Stimulated activated CD4-positive, alpha-beta T cell treated with anti-CD3 and anti-CD28 coated beads, Interleukin-15, amount 100 ng/mL, for 1 hour (primary cell): ENCODE results near the gene RNU1-3.
"Not testable (repeated sequence)": the region's sequence is repeated elsewhere in the genome, so short reads cannot be mapped to it uniquely, and the experiment has no call there.

Experiments used
- DNase-seq, 2 donors: peaks; one replicate each; pipeline ENCODE4 v3.0.0-alpha.2; 2020; ENCODE audit warnings: low read depth in 1 of 2, low spot score in 1 of 2

The RNU1-3 gene

DNA sequence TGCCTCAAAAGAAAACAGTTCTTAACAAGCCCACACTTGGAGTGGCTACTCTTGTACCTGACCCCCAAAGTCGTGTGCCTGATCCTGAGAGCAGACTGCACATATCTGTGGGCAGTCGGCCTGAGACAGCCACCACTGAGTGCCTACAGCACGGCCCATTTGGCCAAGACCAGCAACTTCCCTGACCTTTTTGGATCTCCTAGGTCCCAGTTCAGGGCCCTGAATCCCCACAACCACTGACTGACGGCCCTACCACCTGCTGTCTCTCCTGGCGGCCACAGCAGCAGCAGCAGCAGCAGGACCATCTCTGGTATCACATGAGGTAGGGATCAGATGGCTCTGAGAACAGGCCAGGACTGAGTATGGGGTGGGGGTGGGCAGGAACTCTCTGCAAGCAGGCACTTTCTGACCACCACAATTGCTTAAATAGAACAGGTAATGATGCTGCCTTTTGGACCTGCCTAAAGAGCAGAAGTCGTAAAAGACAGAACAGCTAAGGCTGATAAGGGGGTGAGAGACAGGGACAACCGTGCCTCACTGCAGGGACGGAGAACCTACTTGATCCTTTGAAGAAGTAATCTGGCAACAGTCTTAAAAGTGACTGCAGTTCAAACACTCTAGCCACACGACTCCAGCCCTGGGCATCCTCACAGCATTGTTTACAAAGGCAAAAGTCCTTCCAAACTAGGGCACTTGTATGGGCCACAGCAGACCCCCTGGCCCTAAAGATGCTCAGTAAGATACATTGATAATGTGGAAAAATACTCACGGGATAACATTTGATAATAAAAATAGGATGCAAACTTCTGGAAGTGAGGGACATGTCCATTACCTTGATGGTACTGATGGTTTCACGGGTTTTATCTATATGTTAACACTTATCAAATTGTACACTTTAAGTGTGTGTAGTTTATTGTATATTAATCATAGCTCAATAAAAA is 27.4 kb downstream of the RNU1-3 start:
- DNase-seq = not testable (repeated sequence)

- DNase-seq = not testable (repeated sequence)
Observed at GRCh38 chr1:16637941-16638778, 28.6 kb downstream of the RNU1-3 start.

DNA sequence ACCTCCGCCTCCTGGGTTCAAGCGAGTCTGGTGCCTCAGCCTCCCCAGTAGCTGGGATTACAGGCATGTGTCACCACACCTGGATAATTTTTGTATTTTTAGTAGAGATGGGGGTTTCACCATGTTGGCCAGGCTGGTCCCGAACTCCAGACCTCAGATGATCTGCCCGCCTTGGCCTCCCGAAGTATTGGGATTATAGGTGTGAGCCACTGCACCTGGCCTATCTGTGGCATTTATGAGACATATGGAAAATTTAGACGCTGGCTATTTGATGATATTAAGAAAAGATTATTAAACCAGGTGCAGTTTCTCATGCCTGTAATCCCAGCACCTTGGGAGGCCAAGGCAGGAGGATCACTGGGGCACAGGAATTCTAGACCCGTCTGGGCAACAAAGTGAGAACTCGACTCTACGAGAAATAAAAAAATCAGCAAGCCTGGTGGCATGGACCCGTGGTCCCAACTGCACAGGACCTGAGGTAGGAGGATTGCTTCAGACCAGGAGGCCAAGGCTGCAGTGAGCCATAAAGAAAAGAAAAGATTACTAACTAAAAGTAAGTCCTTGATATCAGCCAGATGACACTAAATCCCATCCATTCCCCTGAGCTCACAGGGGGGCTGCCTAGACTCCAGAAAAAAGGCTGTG is 30.1 kb downstream of the RNU1-3 start:
- DNase-seq = not testable (repeated sequence)

DNA sequence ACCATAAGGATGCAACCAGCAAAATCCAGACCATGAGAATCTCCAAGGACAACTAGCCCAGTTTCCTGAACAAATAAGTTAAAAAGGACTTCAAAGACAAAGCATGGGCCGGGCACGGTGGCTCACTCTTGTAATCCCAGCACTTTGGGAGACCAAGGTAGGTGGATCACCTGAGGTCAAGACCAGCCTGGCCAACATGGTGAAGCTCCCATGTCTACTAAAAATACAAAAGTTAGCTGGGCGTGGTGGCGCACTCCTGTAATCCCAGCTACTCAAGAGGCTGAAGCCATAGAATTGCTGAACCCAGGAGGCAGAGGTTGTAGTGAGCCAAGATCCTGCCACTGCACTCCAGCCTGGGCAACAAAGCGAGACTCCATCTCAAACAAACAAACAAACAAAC is 30.8 kb downstream of the RNU1-3 start:
- DNase-seq = not testable (repeated sequence)

DNA sequence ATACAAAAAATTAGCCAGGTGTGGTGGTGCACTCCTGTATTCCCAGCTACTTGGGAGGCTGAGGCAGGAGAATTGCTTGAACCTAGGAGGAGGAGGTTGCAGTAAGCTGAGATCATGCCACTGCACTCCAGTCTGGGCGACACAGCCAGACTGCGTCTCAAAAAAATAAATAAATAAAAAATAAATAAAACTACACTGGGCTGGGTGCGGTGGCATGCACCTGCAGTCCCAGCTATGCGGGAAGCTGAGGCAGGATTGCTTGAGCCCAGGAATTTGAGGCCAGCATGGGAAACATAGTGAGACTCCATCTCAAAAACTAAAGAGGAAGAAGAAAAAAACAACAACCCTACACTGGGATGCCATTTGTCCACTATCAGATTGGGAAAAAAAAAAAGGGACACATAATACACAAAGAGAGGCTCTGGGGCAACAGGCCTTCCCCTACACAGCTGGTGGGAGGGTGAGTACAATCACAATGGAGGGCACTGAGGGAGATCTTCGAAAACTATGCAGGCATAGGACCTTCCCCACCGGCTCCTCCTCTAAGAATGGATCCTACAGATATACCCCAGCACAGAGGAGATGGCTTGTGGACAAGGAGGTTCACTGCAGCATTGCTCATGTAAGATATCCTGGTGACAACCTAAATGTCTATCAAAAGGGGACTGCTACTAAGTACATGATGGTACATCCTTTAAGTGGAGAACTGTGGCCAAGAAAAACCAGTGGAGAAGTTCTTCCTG is 33.0 kb downstream of the RNU1-3 start:
- DNase-seq = not testable (repeated sequence)

DNA sequence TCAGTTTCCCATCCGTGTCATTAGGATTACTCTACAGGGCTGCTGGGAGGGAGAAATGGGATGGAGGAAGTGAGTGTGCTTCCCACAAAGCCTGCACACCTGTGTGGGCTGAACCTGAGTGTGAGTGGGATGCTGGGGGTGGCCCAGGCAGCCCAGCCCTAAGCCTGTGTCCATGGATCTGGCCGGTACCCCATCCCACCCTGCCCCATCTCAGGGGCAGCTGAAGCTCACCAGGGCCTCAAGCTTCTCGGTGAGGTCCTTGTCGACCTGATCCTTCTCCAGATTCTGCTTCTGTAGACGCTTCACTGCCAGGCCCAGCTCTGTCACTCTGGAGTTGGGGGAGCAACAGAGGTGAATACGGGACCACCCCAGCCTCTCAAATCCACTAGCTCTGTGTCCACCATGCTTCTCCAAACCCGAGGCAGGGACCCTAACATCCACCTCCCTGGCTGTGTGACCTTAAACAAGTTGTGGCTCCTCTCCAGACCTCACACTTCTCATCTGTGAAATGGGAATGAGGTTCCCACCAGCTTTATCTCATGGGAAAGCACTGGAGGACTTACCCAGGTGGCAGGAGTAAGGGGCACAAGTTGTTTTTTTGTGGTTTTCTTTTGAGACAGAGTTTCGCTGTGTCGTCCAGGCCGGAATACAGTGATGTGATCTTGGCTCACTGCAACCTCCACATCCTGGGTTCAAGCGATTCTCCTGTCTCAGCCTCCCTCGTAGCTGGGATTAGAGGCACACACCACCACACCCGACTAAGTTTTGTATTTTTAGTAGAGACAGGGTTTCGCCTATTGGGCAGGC is 34.5 kb downstream of the RNU1-3 start:
- DNase-seq = not testable (repeated sequence)

DNA sequence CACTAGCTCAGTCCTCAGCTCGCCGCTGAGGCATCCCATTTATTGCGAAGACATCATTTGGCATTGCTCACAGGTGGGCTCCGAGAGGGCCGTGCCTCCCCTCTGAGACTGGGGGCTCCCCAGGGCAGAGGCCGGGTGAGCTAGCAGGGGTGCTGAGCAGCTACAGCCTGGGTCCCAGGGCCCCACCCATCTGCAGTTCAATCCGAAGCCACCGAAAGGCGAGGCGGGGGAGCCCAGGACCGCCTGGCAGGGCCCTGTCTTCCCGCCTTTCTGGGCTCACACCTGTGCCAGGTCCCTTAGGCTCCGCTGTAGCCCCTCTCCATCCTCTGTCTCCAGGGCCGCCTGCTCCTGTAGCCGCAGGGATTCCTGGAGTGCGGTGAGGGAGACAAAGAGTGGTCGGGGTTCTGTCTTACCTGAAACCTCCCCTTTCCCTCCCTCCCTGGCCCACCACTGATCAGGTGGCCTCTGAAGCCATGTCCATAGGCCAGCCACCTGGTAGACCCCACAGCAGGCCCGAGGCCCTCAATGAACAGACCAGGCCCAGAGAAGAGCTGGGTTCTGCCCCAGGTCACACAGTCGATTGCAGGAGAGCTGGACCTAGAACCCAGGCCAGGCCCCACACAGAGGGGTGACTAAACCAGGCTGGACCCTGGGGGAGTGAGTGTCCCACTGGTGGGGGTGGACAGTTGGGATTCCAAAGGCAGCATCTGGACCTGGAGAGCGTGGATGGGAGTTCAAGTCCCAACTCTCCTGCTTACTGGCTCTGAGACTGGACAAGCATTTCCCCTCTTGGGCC is 35.3 kb downstream of the RNU1-3 start:
- DNase-seq = no peak

- DNase-seq = no peak
Observed at GRCh38 chr1:16630661-16631247, 36.0 kb downstream of the RNU1-3 start.

DNA sequence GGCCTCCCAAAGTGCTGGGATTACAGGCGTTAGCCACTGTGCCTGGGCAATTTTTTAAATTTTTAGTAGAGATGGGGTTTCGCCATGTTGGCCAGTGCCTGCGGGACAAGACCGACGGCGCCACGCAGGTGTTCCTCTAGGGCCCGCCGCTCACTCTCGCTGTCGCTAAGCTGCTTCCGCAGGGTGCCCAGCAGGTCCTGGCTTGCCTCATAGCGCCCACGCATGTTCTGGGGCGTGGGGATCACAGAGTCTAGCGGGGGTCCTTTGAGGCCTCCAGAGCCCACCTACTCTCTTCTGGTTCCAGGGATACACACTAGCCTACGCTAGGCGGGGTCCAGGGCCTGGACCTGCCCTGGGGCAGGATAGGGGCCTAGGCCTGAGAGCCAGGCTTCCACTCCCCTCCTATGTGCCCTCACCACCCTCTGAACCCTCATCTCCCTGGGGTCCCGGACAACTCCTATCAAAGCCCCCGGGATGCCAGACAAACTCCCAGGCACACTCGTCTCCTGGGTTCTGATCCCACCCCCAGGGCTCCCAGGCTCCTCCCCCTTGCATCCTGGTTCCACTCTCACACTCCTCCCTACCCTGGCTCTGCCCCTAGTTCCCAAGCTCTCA is 36.7 kb downstream of the RNU1-3 start:
- DNase-seq = not testable (repeated sequence)

- no peak for DNase-seq
Observed at GRCh38 chr1:16628361-16629111, 38.2 kb downstream of the RNU1-3 start.

- DNase-seq = not testable (repeated sequence)
Observed at GRCh38 chr1:16626409-16626983, 40.3 kb downstream of the RNU1-3 start.

DNA sequence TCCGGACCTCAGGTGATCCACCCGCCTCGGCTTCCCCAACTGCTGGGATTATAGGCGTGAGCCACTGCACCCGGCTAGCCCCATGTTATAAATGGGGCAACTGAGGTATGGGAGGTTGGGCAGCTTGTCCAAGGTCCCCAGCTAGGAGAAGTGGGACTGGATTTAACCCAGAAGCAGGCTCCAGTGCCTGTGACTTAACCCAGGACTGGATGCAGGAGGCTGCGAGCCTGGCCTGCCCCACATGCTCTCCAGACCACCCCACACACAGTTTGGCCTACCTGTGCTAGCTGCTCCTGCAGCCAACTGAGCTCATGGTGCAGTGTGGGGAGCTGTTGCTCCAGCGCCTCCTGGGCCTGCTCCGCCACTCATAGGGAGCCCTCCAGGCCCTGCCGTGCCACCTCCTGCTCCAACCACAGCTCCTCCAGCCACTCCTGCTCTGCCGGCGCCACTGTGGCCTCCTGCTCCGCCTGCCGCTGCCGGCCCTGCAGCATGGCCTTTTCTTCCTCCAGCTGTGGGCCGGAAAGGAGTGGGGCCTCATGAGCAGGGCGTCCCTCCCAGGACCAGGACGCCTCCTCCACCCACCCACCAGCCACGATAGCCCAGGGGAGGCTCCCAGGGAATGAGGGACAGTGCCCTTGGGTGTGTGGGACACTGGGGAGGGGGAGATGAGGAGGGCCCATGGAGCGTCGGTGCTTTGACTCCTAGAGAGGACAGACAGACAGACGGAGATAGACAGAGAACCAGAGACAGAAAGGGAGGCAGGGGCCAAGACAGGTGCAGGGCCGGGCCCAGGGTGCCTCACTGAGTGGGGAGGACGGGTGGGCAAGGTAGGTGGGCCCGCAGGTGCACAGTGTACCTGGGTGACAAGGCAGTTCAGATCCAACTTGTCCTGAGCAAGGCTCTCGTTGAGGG is 41.0 kb downstream of the RNU1-3 start:
- DNase-seq = no peak

DNA sequence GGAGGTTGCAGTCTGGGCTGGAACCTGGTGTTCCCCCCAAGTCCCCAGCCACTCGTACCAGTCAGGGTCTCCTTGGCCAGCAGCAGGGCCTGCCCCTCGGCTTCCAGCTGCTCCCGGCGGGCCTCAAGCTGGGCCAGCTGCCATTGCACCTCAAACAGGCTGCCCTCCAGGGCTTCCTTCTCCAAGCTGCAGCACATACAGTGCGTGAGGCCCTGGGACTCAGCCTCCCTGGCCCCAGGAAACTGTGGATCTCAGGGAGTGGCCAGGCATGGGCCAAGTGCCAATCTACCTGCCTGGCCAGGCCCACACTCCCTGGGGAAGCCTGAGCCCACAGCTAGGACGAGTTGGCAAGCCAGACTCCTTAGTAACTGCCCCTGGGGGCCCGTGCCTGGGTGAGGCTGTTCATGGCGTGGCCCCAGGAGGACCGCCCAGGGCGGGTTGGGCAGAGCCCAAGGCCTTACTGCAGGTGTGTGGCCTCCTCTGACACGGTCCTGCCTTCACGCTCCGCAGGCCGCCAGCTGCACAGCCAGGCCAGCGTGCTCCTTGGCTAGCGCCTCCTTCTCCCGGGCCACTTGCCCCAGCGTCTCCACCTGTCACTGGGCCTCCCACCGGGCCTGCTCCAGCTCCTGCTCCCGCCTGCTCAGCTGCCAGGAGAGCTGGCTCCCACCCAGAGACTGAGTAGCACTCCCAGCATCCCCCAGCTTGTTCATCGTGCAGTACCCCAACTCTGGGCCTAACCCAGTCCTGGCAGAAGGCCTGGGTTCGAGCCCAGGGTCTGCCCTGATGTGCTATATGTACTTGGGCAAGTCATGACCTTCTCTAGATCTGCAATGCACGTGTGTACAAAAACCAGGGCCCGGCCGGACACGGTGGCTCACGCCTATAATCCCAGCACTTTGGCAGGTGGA is 42.7 kb downstream of the RNU1-3 start:
- not testable (repeated sequence) for DNase-seq

DNA sequence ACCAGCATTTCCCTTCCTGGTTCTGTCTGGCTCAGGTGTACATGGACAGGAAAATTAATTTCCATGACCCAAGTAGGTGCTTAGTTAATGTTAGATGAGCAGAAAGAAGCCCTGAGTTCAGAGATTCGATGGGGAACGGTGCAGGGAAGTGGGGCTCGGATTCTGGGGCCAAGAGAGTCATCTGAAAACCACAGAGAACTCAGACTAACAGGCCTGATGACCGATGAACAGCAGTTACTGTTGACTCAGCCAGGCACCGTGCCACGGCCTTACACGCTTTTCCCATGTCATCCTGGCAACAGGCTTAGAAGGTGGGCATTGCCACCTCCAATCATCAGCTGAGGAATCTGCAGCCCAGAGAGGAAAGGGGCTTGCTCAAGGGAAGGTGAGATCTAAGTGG is 43.4 kb downstream of the RNU1-3 start:
- not testable (repeated sequence) for DNase-seq

DNA sequence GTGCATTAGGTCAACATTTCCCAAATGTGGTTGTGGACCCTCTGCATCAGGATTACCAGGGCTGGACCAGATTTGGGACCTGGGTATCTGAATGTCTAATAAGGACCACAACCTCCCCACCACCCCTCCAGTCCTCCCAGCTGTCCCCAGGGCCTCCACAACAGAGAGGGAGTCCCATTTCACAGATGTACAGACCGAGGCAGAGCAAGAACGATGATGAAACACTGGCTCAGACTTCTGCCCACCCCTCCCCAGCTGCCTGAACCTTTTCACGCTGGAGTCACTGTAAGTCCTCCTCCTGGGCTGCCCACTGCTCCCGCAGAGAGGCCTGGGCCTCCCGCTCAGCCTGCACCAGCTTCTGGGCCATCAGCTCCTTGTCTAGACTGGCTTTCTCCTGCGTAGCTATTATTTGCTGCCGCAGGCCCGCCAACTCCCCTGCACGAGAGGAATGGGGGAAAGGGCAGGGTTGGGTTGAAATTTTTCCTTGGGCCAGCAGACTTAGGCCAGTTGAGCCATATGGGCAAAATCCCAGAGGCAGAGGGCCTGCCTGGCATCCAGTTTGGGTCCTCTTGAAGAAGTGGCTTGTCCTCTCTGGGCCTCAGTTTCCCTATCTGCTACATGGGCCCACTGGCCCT is 45.0 kb downstream of the RNU1-3 start:
- not testable (repeated sequence) for DNase-seq
